Measurements from ENCODE around the gene RIMOC1.

RIMOC1 gene

DNA sequence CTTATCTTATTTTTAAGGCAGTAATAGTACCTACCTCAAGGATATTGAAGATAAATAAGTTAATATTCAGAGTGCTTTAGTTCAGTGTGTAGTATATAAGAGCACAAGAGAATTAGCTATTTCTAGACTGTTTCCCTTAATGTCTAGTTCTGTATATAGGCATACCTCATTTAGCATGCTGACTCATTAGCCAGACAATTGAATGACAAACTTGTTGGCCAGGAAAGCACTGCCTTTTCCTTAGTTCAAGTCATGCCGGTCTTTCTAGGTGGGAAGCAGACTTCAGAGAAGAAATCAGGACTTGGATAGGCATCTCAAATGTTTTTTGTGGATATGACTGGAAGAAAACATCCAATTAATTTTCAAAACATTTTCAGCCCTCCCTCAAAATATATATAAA, 17.7 kb downstream of the RIMOC1 start:
- no peaks in the 10 kb centered on the region for H3K79me2 ChIP-seq (ENCODE audit: insufficient read depth, low read depth)
- TF ChIP-seq, protein P1, sequence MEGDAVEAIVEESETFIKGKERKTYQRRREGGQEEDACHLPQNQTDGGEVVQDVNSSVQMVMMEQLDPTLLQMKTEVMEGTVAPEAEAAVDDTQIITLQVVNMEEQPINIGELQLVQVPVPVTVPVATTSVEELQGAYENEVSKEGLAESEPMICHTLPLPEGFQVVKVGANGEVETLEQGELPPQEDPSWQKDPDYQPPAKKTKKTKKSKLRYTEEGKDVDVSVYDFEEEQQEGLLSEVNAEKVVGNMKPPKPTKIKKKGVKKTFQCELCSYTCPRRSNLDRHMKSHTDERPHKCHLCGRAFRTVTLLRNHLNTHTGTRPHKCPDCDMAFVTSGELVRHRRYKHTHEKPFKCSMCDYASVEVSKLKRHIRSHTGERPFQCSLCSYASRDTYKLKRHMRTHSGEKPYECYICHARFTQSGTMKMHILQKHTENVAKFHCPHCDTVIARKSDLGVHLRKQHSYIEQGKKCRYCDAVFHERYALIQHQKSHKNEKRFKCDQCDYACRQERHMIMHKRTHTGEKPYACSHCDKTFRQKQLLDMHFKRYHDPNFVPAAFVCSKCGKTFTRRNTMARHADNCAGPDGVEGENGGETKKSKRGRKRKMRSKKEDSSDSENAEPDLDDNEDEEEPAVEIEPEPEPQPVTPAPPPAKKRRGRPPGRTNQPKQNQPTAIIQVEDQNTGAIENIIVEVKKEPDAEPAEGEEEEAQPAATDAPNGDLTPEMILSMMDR (conservative IDR thresholded peaks at IDR 0.05; ENCODE audit: low read depth, low read length), result no peak
- H3K27ac ChIP-seq, result no peak overlapping the region
- H3K27me3 ChIP-seq (ENCODE audit: insufficient read depth, low read depth), result no peaks in the 10 kb centered on the region
- no peak overlapping the region for H2AFZ ChIP-seq (ENCODE audit: low read depth)
- H3K4me3 ChIP-seq (IDR thresholded peaks at IDR 0.05; ENCODE audit: insufficient read depth, low read depth, low read length), result no peak overlapping the region
- no peaks in the 10 kb centered on the region for H3K36me3 ChIP-seq (ENCODE audit: insufficient read depth)
- H4K20me1 ChIP-seq (ENCODE audit: insufficient read depth), result no peaks in the 10 kb centered on the region
- peaks cover 22% of the 10 kb centered on the region for H3K4me1 ChIP-seq (ENCODE audit: low read depth, poor library complexity, severe bottlenecking)
- H3K9ac ChIP-seq, result no peak overlapping the region
- no peak overlapping the region for H3K4me2 ChIP-seq

DNA sequence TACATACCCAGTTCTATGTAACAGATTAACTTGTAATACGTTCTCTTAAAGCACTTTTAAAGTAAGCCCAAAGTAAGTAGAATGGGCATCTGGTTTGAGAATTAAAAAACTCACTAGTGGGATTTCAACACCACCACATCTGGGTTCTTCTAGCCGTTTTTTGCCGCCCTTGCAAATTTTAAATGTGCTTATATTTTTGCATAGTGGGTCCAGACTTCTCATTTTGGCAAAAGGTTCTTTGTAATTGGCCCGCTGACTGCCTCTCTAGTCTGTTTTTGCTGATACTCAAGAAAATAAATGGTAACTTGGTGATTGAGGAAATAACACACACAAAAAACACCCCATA, 20.4 kb downstream of the RIMOC1 start:
- Histone ChIP-seq H3K36me3 (ENCODE audit: insufficient read depth) (no peaks in the 10 kb centered on the region), H3K4me2 (peak overlapping the region; percentile 92), H3K4me1 (ENCODE audit: low read depth, poor library complexity, severe bottlenecking) (peaks cover 22% of the 10 kb centered on the region), H4K20me1 (ENCODE audit: insufficient read depth) (no peaks in the 10 kb centered on the region), H2AFZ (ENCODE audit: low read depth) (peak overlapping the region; percentile 96), H3K79me2 (ENCODE audit: insufficient read depth, low read depth) (no peaks in the 10 kb centered on the region), H3K27me3 (ENCODE audit: insufficient read depth, low read depth) (no peaks in the 10 kb centered on the region), H3K4me3 (IDR thresholded peaks at IDR 0.05; ENCODE audit: insufficient read depth, low read depth, low read length) (no peak overlapping the region), H3K27ac (no peak overlapping the region), H3K9ac (peak overlapping the region; percentile 95)
- TF ChIP-seq, protein P1 (conservative IDR thresholded peaks at IDR 0.05; ENCODE audit: low read depth, low read length), result no peak

DNA sequence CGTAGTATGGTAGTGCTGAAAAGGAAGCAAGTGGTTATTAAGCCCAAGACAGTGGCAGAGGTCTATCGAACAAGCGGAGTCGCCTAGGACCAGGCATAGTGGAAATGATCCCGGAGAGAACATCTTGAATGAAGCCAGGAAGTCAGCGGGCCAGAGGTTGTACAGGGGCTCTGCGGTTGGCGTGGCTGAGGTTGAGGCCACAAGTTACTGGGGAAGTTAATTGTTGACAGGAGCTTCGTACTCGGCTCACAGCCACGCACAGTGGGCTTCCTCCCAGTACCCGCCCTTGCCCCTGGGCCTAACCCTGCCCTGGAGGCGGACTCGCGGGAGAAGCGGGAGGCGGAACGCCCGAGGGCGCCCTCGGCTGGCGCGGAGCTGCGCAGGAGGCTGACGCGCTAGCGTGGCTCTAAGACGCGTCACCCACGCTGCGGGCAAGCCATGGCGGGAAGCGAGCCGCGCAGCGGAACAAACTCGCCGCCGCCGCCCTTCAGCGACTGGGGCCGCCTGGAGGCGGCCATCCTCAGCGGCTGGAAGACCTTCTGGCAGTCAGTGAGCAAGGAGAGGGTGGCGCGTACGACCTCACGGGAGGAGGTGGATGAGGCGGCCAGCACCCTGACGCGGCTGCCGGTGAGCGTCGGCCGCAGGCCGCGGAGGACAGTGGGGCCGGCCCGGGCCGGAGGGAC, 20.9 kb downstream of the RIMOC1 start, which contains the start of gene FBXO4:
Gene FBXO4, plus strand, starts transcription at position 410 of the 683 bp plus-strand sequence. Its CDS starts 29 bp downstream, at position 439.
- H3K9ac ChIP-seq, result peak within 1 kb of the TSS; percentile 95
- no peak within 1 kb of the TSS for H3K4me3 ChIP-seq (IDR thresholded peaks at IDR 0.05; ENCODE audit: insufficient read depth, low read depth, low read length)
- H3K27me3 ChIP-seq (ENCODE audit: insufficient read depth, low read depth), result no peaks in the 10 kb centered on the region
- H3K4me2 ChIP-seq, result peak within 1 kb of the TSS; percentile 92
- no peaks in the 10 kb centered on the region for H4K20me1 ChIP-seq (ENCODE audit: insufficient read depth)
- H2AFZ ChIP-seq (ENCODE audit: low read depth), result peak within 1 kb of the TSS; percentile 96
- TF ChIP-seq, protein P1 (conservative IDR thresholded peaks at IDR 0.05; ENCODE audit: low read depth, low read length), result peak; percentile 54
- peak within 1 kb of the TSS; percentile 44 for H3K27ac ChIP-seq
- H3K79me2 ChIP-seq (ENCODE audit: insufficient read depth, low read depth), result no peaks in the 10 kb centered on the region
- peaks cover 22% of the 10 kb centered on the region for H3K4me1 ChIP-seq (ENCODE audit: low read depth, poor library complexity, severe bottlenecking)
- no peaks in the 10 kb centered on the region for H3K36me3 ChIP-seq (ENCODE audit: insufficient read depth)

DNA sequence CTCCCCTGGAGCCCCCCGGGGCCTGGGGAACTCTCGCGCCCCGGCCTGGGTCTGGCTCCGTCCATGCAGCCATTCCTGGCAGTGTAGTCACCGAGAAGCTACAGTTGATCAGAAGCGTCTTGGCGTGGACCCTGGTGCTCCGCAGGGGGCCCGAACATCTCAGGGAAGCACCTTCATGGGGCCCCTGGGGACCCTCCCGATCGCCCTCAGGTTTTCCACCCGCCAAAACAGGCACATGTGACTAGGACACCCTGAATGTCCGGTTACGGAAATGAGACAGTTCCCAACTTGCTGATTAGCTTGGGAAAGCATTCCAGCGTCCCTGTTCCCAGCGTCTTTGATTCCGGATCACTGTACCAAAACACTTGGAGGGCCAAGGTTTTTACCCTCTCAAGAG, 21.4 kb downstream of the RIMOC1 start:
- Histone ChIP-seq H3K4me3 (IDR thresholded peaks at IDR 0.05; ENCODE audit: insufficient read depth, low read depth, low read length) (no peak overlapping the region), H3K27me3 (ENCODE audit: insufficient read depth, low read depth) (no peaks in the 10 kb centered on the region), H2AFZ (ENCODE audit: low read depth) (peak overlapping the region; percentile 96), H4K20me1 (ENCODE audit: insufficient read depth) (no peaks in the 10 kb centered on the region), H3K36me3 (ENCODE audit: insufficient read depth) (no peaks in the 10 kb centered on the region), H3K4me1 (ENCODE audit: low read depth, poor library complexity, severe bottlenecking) (peaks cover 21% of the 10 kb centered on the region), H3K4me2 (peak overlapping the region; percentile 92), H3K79me2 (ENCODE audit: insufficient read depth, low read depth) (no peaks in the 10 kb centered on the region), H3K27ac (peak overlapping the region; percentile 44), H3K9ac (peak overlapping the region; percentile 95)
- TF ChIP-seq, protein P1 (conservative IDR thresholded peaks at IDR 0.05; ENCODE audit: low read depth, low read length), result no peak

All from KMS-11 (cell line).